ENCODE results near the gene TRAM2. TPM values are rescaled to one million over a fixed set of nuclear protein-coding genes. Genes with fewer than 3 reads are reported as not detected.

The TRAM2 gene
- total RNA-seq, 2 experiments from 2014 or later = 7.1 to 7.6 TPM

DNA sequence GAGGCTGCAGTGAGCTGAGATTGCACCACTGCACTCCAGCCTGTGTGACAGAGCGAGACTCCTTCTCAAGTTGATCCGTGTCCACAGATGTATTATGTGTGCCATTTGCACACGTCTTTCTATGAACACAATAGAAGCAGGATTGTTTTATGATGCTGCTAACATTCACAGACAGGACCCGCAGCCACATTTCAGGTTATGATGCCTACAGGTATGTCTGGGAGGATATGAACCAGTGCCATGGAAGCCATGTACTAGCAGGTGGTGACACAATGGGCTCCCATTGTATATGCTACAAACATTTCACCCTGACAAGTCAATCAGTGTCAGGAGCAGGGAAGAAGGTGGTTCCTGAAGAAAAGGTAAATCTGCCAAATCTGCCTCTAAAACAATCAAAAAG is 4.3 kb downstream of the TRAM2 start:
- H3K27ac Mint-ChIP-seq = peak overlapping the region; percentile 25
- H3K36me3 ChIP-seq (ENCODE audit: insufficient read depth, low read length) = peaks cover 2% of the 10 kb centered on the region
- ATAC-seq (ENCODE audit: poor library complexity) (no peak), DNase-seq (no peak)
- intact Hi-C loops (cut with DNase I, micrococcal nuclease) = loop anchor here (5.0 to 10.0 kb wide), 3 partner anchors 80 to 422 kb away; partner anchors contain the start of gene GSTA4 (in 1 of the 2)
- peaks cover 44% of the 10 kb centered on the region for H3K4me1 ChIP-seq (ENCODE audit: insufficient read depth, low read length)
- TF ChIP-seq, protein P1, sequence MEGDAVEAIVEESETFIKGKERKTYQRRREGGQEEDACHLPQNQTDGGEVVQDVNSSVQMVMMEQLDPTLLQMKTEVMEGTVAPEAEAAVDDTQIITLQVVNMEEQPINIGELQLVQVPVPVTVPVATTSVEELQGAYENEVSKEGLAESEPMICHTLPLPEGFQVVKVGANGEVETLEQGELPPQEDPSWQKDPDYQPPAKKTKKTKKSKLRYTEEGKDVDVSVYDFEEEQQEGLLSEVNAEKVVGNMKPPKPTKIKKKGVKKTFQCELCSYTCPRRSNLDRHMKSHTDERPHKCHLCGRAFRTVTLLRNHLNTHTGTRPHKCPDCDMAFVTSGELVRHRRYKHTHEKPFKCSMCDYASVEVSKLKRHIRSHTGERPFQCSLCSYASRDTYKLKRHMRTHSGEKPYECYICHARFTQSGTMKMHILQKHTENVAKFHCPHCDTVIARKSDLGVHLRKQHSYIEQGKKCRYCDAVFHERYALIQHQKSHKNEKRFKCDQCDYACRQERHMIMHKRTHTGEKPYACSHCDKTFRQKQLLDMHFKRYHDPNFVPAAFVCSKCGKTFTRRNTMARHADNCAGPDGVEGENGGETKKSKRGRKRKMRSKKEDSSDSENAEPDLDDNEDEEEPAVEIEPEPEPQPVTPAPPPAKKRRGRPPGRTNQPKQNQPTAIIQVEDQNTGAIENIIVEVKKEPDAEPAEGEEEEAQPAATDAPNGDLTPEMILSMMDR (IDR thresholded peaks at IDR 0.05) = no peak
- H3K4me3 ChIP-seq (ENCODE audit: low read length) = no peak overlapping the region
- H3K27me3 ChIP-seq (ENCODE audit: control insufficient read depth in 1 of 2, insufficient read depth in 2 of 2, low read length in 2 of 2) = no peaks in the 10 kb centered on the region
- POLR2A ChIA-PET = interaction anchor here (1.2 kb wide), 1 partner anchor 288 kb away, joined by 3 read pairs; the partner anchor contains the start of gene MCM3
- CTCF ChIA-PET = no interaction called here
- H3K9me3 Mint-ChIP-seq = no peaks in the 10 kb centered on the region
- no peaks in the 10 kb centered on the region for H3K9me3 ChIP-seq (ENCODE audit: control insufficient read depth in 1 of 2, insufficient read depth in 1 of 2, low read length in 2 of 2)
- H3K36me3 Mint-ChIP-seq (ENCODE audit: low read depth) = no peaks in the 10 kb centered on the region
- H3K4me3 Mint-ChIP-seq = no peak overlapping the region
- no peak overlapping the region for H3K27ac ChIP-seq (ENCODE audit: low read depth in 1 of 2, low read length in 2 of 2)
- peaks cover 74% of the 10 kb centered on the region for H3K4me1 Mint-ChIP-seq (ENCODE audit: low read depth)
- no peaks in the 10 kb centered on the region for H3K27me3 Mint-ChIP-seq

GRCh38 chr6:52571099-52571755 is 5.6 kb downstream of the TRAM2 start:
- Mint-ChIP-seq H3K4me3 (no peak overlapping the region), H3K27ac (no peak overlapping the region), H3K9me3 (no peaks in the 10 kb centered on the region), H3K36me3 (ENCODE audit: low read depth) (no peaks in the 10 kb centered on the region), H3K27me3 (no peaks in the 10 kb centered on the region), H3K4me1 (ENCODE audit: low read depth) (peaks cover 81% of the 10 kb centered on the region)
- Histone ChIP-seq H3K4me1 (ENCODE audit: insufficient read depth, low read length) (peaks cover 47% of the 10 kb centered on the region), H3K4me3 (ENCODE audit: low read length) (no peak overlapping the region), H3K27ac (ENCODE audit: low read depth in 1 of 2, low read length in 2 of 2) (no peak overlapping the region), H3K27me3 (ENCODE audit: control insufficient read depth in 1 of 2, insufficient read depth in 2 of 2, low read length in 2 of 2) (no peaks in the 10 kb centered on the region), H3K9me3 (ENCODE audit: control insufficient read depth in 1 of 2, insufficient read depth in 1 of 2, low read length in 2 of 2) (no peaks in the 10 kb centered on the region), H3K36me3 (ENCODE audit: insufficient read depth, low read length) (peaks cover 2% of the 10 kb centered on the region)
- ChIA-PET POLR2A (interaction anchor here (0.6 kb wide), 1 partner anchor 425 kb away, joined by 3 read pairs; no protein-coding TSS in a partner anchor), CTCF (interaction anchor here (0.6 kb wide), 1 partner anchor 44 kb away, joined by 3 read pairs; no protein-coding TSS in a partner anchor)
- TF ChIP-seq, protein P1 (IDR thresholded peaks at IDR 0.05) = no peak
- intact Hi-C loops (cut with DNase I, micrococcal nuclease) = loop anchor here (5.0 to 10.0 kb wide), 3 partner anchors 81 to 424 kb away; partner anchors contain the start of gene GSTA4 (in 1 of the 2)
- no peak for ATAC-seq (ENCODE audit: poor library complexity)
- DNase-seq = no peak

GRCh38 chr6:52570291-52570700 is 6.6 kb downstream of the TRAM2 start:
- H3K36me3 ChIP-seq (ENCODE audit: insufficient read depth, low read length) = peaks cover 2% of the 10 kb centered on the region
- peaks cover 39% of the 10 kb centered on the region for H3K4me1 ChIP-seq (ENCODE audit: insufficient read depth, low read length)
- H3K27ac ChIP-seq (ENCODE audit: low read depth in 1 of 2, low read length in 2 of 2) = no peak overlapping the region
- Mint-ChIP-seq H3K4me1 (ENCODE audit: low read depth) (peaks cover 81% of the 10 kb centered on the region), H3K36me3 (ENCODE audit: low read depth) (no peaks in the 10 kb centered on the region), H3K27me3 (no peaks in the 10 kb centered on the region), H3K4me3 (no peak overlapping the region), H3K9me3 (no peaks in the 10 kb centered on the region), H3K27ac (no peak overlapping the region)
- no peaks in the 10 kb centered on the region for H3K27me3 ChIP-seq (ENCODE audit: control insufficient read depth in 1 of 2, insufficient read depth in 2 of 2, low read length in 2 of 2)
- ATAC-seq (ENCODE audit: poor library complexity) (no peak), DNase-seq (no peak)
- POLR2A ChIA-PET = no interaction called here
- H3K9me3 ChIP-seq (ENCODE audit: control insufficient read depth in 1 of 2, insufficient read depth in 1 of 2, low read length in 2 of 2) = no peaks in the 10 kb centered on the region
- CTCF ChIA-PET = no interaction called here
- intact Hi-C loops (cut with DNase I, micrococcal nuclease) = loop anchor here (5.0 to 10.0 kb wide), 3 partner anchors 82 to 425 kb away; partner anchors contain the start of gene GSTA4 (in 1 of the 2)
- TF ChIP-seq, protein P1 (IDR thresholded peaks at IDR 0.05) = no peak
- no peak overlapping the region for H3K4me3 ChIP-seq (ENCODE audit: low read length)

All from CD4-positive, alpha-beta T cell (primary cell).